ENCODE measurements around the gene SH2D2A.
A peak's percentile ranks its signal among the peaks of the same experiment; 100 is the strongest.

SH2D2A gene

GRCh38 chr1:156816561-156817328, at the start of gene SH2D2A:
Gene SH2D2A, minus strand, starts transcription at chr1:156816848. Its CDS starts 140 bp downstream, at chr1:156816708.
- DNase-seq, result peak; percentile 96 to 97

DNA sequence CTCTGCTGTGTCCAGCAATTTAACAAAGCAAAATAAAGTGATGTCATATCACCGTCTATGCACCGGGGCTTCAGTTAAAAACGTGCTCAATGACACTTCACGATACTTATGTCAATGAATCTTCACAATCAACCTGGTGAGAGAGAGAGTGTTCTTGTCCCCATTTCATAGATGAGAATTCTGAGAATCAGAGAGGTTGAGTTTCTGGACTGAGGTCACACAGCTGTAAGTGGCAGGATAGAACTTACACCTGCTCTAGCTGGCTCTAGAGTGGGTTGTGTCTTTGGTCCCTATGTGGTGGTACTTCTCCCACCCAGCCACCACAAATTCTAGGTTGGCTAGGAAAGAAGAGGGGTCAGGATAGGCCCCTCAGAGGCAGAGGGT, 49.2 kb upstream of the SH2D2A start:
- DNase-seq, result no peak

GRCh38 chr1:156865258-156865657, 48.6 kb upstream of the SH2D2A start:
- no peak for DNase-seq

- no peak for DNase-seq
Measured at GRCh38 chr1:156864796-156865195, 48.1 kb upstream of the SH2D2A start.

DNA sequence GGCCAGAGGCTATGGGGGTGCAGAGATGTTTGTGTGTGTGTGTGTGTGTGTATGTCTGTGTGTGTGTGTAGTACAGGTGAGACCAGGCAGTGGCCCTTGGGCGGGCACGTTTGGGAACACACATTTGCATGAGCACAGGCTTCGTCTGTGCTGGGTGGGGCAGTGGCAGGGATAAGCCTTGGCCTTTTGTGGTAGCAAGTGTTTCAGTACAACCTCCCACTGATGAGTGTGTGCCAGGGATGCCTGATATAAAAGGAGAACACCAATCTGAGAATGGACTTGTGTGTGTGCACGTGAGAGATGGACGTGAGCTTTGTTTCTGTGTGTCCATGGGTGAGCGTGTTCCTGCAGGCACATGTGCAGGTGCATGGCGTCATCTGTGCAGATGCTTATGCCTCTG, 47.0 kb upstream of the SH2D2A start:
- DNase-seq, result no peak

DNA sequence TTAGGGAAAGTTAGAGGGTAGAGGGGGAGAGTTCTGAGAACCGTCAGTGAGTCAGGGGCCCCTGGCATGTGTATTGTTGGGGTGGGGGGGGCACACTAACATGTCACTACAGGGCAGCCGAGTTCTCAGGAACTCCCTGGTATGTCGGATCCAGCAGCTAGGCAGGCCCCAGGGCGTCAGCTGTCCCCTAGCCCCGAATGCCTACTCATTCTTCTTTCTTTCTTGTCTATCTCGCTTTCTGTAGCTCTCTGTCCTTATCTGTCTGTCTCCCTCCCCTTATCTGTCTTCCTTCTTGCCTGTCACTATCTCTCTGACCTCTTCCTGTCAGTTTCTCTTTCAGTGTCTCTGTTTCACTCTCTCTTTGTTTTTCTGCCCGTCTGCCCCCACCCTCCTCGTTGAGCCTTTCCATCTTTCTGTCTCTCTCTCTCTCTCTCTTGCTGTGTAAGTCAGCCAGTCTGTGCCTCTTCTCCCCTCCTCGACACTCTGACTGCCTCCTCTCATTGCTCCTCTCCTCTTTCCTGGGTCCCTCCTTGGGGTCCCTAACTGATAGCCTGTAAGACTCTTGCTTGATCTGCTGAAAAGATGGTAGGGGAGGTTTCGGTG, 46.5 kb upstream of the SH2D2A start:
- no peak for DNase-seq

GRCh38 chr1:156862584-156862983, 45.9 kb upstream of the SH2D2A start:
- DNase-seq, result no peak

DNA sequence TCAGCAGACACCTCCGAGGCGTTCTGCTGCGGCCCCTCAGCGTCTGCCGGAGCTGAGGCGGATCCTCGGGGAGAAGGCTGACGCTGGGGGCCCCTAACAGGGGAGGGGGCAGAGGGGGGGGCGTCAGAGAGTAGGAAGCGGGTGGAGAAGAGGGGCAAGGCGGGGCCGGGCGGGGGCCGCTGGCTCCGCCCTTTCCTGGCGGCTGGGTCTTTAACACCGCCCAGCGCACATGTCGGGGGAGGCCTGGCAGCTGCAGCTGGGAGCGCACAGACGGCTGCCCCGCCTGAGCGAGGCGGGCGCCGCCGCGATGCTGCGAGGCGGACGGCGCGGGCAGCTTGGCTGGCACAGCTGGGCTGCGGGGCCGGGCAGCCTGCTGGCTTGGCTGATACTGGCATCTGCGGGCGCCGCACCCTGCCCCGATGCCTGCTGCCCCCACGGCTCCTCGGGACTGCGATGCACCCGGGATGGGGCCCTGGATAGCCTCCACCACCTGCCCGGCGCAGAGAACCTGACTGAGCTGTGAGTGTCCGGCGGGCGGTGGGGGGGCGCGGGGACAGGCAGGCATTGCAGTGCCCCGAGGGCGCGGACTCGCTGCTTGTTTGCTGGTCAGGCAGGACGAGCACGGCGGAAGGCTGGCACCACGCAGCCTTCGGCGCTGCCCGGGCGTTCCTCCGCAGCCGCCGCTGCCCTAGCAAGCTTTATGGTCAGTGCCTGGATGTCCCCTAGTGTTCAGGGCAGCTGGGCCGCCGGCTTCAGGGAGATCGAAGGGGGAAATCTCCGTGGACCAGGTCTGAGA, 44.2 kb upstream of the SH2D2A start, which contains the start of gene NTRK1:
Gene NTRK1 (plus strand): TSS at position 238 of the 796 bp plus-strand sequence. CDS start 70 bp downstream, at position 308.
- DNase-seq, result peak; percentile 62 to 68

- peak; percentile 51 to 65 for DNase-seq
Measured at GRCh38 chr1:156860113-156860627, 43.5 kb upstream of the SH2D2A start.

DNA sequence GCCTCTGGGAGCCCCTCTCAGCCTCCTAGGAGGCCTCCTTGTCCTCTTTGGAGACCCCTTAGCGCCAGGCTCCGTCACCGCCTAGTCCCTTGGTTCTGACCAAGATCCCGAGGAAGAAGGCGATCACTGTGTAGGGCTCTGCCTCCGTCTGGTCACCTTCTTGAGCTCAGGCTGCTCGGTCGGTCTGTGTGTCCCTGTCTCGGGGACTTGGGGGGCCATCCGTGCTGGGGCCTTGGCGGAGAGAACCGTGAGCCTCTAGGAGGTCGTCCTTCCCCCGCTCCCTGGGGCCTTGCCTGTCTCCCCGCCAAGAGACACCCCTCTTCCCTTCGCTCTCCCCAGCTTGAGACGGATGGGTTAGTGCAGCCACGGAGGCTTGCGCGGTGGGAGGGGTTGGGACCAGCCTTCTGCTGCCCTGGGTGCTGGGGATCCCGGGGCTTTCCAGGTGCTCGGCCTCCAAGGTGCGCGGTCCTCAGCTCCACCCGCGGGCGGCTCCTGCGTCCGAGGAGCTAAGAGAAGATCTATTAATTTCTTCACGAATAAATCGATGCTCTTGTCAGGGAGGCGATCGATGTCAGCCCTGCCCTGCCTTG, 43.0 kb upstream of the SH2D2A start:
- DNase-seq, result peak in 1 of 2 donors; percentile 17

DNA sequence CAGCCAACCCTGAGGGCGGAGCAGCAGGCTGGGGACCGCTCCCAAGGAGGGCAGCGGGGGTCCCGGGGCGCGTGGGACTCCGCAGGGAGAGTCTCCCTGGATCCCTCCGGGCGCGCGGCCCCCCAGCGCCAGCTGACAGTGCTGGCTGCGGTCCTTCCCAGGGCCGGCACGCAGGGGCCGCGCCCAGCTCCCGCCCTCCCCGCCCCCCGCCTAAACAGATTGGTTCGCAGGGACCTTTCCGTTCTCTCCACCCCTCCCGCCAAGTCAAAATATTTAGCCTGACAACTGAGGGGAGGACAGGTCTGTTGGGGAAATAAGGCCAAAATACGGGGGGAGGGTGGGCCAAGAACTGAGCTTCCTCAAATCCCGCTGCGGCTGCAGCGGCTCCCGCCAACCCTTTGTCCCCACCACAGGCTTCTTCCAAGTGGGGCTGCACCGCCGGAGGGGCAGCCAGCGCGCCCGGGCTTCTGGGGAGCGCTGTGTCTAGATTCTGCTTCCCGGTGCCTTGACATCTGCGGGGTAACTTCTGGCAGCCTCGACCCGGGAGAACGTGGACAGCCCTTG, 42.4 kb upstream of the SH2D2A start, which contains the start of gene INSRR:
Gene INSRR (minus strand): TSS at position 159 of the 564 bp plus-strand sequence. CDS start 496 bp downstream, outside the sequence.
- DNase-seq, result no peak

DNA sequence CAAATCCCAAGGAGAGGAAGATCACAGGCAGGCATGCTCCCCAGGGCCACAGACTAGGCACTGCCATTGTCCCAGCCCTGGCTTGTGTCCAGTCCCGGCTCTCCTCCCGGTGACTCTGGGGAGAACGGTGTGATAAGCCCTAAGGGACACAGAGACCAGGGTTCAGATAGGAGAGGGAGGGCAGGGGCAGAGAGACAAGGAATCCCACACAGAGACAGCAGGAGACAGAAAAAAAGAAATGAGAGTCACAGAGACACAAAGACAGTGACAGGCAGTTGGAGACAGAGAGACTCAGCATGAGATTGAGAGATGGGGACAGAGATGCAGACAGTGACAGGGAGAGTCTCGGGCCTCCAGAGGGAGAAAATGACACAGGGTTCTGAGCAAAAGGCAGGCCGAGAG, 41.9 kb upstream of the SH2D2A start:
- DNase-seq, result no peak

- no peak for DNase-seq
Measured at GRCh38 chr1:156857532-156857931, 40.9 kb upstream of the SH2D2A start.

GRCh38 chr1:156856282-156856785, 39.7 kb upstream of the SH2D2A start:
- no peak for DNase-seq

DNA sequence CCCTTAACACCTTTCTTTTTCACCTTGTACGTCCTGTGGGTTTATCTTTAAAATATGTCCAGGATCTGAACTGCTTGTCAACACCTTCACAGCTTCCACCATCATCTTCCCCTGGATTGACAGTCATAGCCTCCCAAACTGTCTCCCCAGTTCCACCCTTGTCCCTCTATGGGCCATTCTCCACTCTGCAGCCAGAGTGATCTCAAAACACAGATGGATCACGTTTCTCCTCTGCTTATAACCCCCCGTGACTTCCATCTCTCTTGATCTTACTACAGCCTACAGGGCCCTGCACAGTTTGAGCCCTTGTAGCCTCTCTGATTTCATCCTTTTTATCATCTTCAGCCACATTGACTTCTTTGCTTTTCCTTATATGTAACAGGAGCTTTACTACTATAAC, 38.0 kb upstream of the SH2D2A start:
- DNase-seq, result no peak

DNA sequence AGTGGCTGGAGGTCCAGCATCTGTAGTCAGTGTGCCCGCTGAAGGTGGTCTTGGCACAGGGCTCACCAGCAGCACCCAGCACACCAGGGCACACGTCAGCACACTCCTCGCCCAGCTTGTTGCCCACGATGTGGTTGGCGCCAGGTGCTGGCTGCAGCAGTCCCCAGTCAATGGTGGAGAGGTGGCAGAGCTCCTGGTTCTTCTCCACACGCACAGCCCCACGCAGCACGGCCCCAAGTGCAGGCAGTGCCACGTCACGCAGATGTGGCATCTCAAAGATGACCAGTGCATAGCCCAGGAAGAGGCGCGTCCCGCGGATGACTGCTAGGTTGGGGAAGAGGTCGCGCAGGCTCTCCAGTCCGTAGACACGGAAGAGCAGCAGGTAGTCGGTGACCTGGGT, 37.1 kb upstream of the SH2D2A start:
- DNase-seq, result no peak

DNA sequence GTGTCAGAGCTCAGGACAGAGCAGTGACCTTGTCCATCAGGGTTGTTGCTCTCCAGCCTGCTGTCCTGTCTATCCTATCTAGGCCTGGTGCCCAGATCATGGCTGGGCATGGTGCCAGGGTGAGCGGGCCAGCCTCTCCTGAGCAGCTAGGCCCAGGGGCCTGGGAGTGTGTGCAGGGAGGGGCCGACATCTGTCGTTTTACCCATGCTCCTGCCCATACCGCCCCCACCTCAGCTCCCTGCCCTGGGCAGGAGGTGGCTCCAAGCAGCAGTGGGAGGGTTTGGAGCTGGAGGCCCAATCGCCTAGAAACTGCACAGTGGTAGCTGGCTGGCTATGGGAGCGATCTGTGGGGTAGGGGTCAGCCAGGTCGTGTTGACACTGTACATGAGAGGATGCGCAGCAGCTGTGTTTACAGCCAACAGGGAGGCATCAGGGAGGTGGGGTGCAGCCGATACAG, 35.8 kb upstream of the SH2D2A start:
- DNase-seq, result no peak

DNA sequence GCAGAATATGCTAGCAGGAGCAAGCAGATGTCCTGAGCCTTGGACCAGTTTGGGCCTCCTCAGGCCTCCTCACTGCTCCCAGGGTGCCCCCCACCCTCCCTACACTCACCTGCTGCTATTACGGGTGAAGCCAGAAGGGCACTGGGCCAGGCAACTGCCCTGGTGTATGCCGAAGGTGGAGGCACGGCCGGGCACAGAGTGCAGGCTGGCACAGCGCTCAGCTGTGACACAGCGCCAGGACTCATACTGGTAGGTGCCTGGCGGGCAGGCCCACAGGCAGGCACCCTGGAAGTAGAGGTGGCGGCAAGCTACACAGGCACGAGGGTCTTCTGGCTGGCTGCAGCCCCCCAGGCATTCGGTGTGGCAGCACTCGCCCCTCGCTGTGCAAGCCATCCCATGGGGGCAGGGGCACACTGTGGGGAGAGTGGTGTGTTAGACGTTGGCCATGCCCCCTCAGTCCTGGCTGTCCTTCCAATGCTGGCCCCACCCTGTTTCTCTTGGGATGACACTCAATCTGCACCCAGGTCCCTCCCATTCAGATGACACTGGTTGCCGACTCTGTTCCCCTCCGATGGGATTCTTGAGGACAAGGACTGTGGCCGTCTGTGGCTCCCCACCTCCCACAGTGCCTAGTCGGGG, 35.2 kb upstream of the SH2D2A start:
- no peak for DNase-seq

GRCh38 chr1:156849151-156849496, 32.5 kb upstream of the SH2D2A start:
- no peak for DNase-seq

- peak; percentile 80 to 81 for DNase-seq
Measured at GRCh38 chr1:156848461-156849150, 32.0 kb upstream of the SH2D2A start.

Measured in CD4-positive, alpha-beta T cell treated with Interleukin-1 beta for 1 hour (primary cell).